GM19438 (cell line): ENCODE results near the gene DPH3.

Source experiments
- ATAC-seq: cut with Tn5 transposase; IDR thresholded peaks from one replicate; pipeline ENCODE4 v1.9.1; 2021; ENCODE audit warnings: low read depth; ENCODE audit not compliant: unreplicated experiment

The DPH3 gene

DNA sequence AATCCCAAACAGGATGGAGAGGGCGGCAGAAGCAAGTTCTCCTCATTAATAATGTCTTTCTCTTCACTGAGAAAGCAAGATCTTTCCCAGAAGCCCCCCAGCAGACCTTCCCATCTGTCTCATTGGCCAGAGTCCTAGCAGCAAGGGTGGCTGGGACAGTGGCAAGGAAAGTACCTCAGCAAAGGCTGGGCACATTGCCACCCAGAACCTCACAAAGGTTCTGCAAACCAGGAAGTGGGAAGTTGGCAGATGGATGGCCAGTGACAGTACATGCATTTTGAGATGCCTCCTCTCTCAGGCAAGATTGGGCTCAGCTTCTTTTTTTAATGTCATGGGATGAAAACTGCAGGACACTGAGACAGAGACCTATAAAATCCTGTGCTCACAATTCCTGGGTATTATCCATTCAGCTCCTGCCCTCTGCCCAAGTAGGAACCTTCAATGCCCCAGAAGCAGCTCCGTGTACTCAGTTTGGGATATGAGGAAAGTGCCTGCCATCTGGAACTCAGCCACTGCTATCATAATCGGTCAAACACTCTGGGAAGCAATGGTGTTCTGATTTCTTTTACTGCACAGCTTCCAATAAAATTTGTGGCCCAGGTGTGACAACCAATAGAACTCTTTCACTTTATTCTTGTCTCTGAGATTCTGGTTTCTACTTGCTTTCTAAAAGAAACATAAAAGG is 25.5 kb downstream of the DPH3 start:
- ATAC-seq, result no peak

DNA sequence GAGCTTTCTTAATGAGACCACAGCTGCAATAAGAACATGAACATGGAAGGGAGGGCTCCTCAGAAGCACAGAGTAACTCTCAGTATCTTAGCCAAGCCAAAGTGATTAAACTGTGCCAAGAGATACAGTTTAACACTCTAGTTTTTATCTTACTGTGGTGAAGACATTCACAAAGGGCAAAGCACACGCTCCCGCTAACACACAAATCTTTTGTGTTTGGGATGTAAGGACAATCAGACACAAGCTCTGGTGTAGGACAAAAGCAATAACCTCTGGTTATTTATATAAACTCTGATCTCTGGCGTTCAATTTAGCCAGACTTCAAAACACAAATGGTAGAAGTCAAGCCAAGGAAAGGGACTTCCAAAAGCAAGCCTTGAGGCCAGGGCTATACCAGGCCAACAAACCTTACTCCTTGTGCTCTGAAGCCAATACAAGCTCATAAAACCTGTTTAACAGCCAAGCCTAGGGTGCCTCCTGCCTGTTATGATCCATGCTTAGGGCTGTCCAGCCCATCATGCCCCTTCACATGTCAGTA is 27.8 kb downstream of the DPH3 start:
- no peak for ATAC-seq

DNA sequence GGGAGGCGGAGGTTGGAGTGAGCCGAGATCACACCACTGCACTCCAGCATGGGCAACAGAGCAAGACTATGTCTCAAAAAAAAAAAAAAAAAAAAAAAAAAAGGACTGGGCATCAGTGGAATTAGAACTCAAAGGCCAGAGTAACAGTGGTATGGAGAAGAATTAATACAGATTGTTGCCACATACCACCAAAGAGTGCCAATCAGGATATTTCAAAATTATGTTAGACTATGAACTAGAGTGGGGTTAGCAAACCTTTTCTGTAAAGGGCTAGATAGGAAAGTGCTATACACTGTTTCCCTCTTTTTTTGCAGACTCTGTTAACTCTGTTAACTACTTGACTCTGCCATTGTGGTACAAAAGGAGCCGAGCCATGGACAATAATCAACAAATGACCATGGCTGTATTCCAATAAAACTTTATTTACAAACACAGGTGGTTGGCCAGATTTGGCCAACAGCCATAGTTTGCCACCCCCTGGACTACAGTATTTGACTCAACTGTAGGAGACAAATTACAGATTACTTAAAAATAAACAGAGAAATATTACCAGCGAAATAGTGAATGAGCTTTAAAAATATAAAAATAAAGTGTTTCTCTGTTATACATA is 28.6 kb downstream of the DPH3 start:
- no peak for ATAC-seq

DNA sequence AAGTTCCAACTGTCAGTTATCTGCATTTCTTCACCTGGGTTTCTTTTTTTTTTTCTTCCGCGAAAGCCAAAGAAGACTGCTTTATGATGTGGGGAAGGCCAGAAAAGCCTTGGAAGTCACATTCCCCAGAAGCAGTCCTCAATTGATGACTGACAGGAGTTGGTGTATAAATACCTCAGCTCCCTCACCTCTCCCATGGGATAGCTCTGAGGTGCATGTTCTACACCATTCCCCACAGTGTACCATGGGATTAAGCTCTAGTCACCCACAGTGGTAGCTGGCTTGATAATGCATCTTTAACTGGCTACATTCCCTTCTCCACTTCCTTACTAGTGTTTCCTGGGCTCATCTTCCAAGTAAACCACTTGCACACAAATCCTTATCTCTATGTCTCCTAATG is 30.5 kb downstream of the DPH3 start:
- no peak for ATAC-seq

DNA sequence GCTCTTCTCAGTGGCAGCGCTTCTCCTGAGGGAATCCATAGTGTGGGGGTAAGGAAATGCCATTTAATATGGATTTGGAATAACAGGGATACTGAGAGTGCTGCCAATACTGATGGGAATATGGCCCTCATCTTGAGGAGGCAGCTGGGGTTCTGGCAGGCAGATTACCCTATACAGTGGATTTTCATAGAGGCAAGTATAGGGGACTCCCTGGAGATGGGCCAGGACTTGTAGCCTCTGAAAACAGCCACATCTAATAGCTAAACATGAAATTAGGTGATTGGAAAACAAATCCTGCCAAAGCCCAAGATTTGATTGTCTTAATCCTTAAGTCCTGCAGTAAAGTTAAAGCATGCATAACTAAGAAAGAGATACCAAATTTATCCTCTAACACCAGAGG is 30.9 kb downstream of the DPH3 start:
- ATAC-seq, result no peak

DNA sequence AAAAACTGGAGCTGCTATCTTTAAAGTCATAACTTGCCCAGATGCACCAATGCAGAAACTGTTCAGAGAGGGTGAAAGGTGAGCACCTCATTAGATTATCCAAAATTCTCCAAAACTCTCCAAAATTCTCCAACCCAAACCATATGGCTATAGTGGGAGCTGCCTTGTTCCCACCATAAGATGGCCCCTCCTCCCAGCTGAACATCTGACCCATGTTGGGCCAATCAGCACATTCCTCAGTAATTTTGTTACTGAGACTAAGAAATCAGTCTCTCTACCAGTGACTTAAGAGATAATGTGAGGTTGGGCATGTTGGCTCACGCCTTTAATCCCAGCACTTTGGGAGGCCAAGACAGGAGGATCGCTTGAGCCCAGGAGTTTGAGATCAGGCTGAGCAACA is 32.8 kb downstream of the DPH3 start:
- ATAC-seq, result no peak

DNA sequence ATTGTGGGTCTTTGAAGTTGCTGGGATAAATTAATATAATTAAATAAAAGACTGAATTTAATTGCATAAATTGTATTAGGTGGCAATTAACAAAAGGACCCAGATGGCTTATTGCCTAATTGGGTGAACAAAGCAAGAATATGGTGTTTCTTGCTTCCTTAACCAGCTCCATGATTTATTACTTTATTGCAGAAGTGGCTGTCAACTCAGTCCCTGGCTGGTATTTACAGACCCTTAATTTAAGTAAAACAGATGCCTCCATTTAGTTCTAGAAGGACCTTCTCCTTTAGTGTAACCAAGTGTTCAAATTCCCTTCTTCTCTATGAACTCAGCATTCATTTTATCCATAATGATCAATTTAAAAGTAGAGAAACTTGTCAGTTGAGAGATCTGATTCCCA is 35.1 kb downstream of the DPH3 start:
- ATAC-seq, result no peak

DNA sequence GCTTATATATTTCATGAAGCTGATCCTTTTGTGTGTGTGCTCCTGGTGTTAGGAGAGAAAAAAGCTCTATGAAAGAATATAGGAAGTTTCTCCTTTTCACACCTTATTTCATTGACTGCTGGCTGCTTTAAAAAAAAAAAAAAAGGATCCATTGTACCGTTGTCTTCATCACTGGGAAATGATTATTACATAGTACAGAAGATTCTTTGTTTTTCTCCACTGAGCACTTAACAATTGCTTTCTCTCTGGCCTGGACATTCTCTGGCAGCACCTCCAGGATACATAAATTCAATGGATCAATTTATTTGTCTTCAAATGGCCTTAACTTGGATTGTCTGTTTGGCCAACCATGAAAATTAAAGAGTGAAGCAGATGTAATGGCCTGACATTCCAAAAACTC is 37.2 kb downstream of the DPH3 start:
- no peak for ATAC-seq

DNA sequence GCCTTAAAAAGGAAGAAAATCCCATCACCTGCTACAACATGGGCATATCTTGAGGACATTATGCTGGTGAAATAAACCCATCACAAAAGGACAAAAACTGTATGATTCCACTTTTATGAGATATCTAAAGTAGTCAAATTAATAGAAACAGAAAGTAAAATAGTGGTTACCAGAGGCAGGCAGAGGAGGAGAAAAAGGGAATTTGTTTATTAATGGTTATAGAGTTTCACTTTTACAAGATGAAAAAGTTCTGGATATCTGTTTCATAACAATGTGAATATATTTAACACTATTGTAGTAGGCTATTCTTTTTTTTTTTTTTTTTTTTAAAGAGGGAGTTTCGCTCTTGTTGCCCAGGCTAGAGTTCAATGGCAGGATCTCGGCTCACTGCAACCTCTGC is 40.4 kb downstream of the DPH3 start:
- no peak for ATAC-seq

DNA sequence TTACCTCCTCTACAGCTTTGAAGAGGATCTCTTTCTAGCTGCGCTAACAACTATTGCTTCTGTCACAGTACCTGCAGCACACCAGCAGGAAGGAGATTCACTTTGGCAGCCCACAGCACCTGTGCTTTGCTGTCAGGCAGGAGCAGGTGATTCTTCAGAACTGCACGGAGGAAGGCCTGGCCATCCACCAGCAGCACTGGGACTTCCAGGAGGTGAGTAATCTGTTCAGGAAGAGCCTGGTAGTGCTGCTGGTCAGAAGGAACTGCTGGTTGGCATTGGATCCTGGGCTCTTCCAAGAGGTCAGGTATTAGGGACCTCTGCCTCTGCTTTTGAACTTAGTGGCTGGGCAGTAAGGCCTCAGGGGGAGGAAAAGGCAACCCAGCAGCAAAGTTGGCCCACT is 42.2 kb downstream of the DPH3 start:
- ATAC-seq, result no peak

DNA sequence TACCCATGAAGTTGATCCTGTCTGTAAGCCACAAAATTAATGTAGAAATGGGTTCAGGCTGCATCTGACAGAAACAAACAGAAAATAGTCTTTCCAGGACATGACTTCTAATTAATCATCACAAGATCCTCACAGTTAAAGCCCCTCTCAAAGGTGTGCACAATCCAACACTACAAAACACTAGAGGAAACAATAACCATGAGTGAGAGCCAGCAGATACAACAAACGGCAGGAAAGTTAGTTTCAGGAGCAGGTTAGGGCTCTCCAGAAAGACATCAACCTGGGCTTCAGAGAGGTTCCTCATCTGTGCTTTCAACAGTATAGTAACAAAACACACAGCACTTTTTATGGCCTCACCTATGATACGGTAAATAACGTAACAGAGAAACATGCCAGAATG is 42.8 kb downstream of the DPH3 start:
- no peak for ATAC-seq

DNA sequence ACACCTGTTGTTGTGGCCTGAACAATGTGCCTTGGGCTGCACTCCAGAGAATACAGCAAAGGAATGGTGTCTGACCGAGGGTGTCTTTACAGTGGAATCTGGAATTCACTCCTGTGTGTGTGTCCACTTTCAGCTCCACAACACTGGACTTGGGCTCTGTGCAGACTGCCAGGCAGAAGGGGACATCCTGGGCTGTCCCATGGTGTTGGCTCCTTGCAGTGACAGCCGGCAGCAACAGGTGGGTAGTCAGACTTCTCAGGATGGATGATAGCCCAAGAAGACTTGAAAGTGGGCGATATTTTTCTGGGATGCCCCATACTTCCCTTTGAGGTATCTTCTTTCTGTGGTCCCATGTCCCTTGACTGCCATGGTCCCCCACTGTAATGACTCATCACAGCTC is 45.0 kb downstream of the DPH3 start:
- no peak for ATAC-seq

DNA sequence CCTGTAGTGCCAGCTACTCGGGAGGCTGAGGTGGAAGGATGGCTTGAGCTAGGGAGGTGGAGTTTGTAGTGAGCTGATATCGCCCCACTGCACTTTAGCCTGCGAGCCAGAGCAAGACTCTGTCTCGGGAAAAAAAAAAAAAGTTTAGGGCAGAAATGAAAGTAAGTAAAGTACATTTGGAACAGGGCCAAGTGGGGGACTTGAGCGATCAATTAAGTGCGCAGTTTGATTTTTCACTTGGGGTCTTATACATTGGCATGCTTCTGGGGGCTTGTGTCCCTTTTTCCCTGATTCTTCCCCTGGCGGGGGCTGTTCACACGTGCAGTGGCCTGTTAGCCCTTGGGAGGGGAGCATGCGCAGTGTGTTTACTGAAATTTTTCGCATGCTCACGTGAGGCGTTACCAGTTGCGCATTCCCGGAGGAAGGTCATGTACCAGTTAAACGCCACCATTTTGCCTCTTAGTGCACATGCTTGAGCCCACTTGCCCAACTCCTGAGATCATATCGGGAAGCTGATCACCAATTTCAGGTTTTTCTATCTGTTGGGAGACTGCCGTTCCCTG is 48.3 kb downstream of the DPH3 start:
- ATAC-seq, result no peak

DNA sequence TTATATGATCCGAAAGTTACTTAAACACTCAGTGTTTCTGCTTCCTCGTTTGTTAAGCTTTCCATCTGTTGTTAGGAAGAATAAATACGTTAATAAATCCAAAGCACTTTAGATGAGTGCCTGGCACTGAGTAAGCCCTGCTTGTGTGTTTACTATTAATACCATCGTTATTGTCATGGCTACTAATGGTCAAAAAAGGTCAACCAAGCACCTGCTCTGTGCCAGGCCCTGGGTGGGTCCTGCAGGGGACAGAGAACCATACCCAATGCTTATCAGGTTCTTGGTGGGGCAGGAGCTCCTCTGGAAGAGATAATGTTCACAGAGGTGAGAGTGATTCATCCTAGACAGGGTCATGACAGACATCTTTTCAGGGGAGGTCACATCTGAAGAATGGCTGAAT is 50.4 kb downstream of the DPH3 start:
- ATAC-seq, result no peak

DNA sequence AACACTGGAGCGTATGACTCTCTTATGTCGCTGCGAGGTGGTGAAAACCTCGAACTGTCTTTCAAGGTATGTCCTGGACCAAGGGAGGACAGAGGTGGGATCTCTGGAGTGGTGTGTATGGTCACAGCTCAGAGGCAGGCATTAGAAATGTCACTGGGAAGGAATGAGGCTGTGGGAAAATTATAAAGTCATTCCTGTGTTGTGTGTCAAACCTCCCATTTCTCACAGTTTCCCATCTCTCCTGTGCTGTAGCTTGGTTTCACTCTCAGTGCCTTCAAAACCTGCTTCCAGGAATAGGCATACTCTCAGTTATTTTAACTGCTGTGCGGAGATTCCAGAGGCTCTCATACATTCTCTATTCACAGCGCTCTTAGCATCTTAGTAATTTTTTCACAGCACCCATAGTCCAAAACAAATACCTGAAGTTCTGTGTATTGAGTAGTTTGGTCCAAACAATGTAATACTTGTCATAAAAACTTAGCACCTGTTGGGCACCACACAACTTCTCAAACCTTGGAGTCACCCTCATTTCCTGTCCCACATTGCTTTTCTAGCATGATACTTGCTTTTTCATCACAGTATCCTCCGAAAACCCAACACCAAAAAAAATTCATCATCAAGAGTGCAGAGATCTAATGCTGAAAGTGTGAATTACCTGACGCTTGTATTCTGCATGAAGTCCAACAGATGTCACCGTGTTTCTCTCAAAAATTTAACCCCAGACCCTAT is 53.4 kb downstream of the DPH3 start:
- no peak for ATAC-seq
